22Rv1 (cell line): Measurements from ENCODE around the gene GPR4.

Source experiments
- CTCF ChIP-seq: fragments of 450-650 bp; IDR thresholded peaks from 2 replicates; pipeline ENCODE4 v1.5.1; 2017; ENCODE audit warnings: mild to moderate bottlenecking
- ZFX ChIP-seq: fragments of 450-650 bp; IDR thresholded peaks from 2 replicates; pipeline ENCODE4 v1.6.1; 2017; ENCODE audit warnings: antibody characterized with exemption, borderline replicate concordance

- TF ChIP-seq CTCF (no peak), ZFX (no peak)
Observed at GRCh38 chr19:45575216-45575615, 26.8 kb downstream of the GPR4 start.
